Neural progenitor cell (in vitro differentiated cells): ENCODE data around the gene SNX9. TPM values are rescaled to one million over a fixed set of nuclear protein-coding genes. Genes with fewer than 3 reads are reported as not detected.

Experiments used
- DNase-seq: peaks from one replicate; pipeline ENCODE4 v3.0.0-alpha.2; 2016; ENCODE audit warnings: low spot score
- H2AFZ ChIP-seq: fragments of 200-600 bp; sonication (generic); replicated peaks from 2 replicates; pipeline ENCODE4 v1.6.1; 2016; ENCODE audit warnings: antibody characterized with exemption
- H3F3A ChIP-seq: fragments of 200-600 bp; sonication (generic); 2 replicates; pipeline ENCODE4 v1.6.1; 2016; ENCODE audit warnings: antibody characterized with exemption, low read depth
- H3K27ac ChIP-seq: fragments of 200-600 bp; sonication (generic); 2 replicates; pipeline ENCODE4 v1.5.1; 2016; ENCODE audit warnings: mild to moderate bottlenecking
- H3K27me3 ChIP-seq: fragments of 200-600 bp; sonication (generic); 2 replicates; pipeline ENCODE4 v1.6.1; 2016; ENCODE audit warnings: mild to moderate bottlenecking, moderate library complexity
- H3K36me3 ChIP-seq: fragments of 200-600 bp; sonication (generic); 2 replicates; pipeline ENCODE4 v1.5.1; 2016
- H3K4me1 ChIP-seq: fragments of 200-600 bp; sonication (generic); 2 replicates; pipeline ENCODE4 v1.6.1; 2016; ENCODE audit warnings: mixed run types
- H3K4me2 ChIP-seq: fragments of 200-600 bp; sonication (generic); 2 replicates; pipeline ENCODE4 v1.6.1; 2016
- H3K4me3 ChIP-seq: fragments of 200-600 bp; sonication (generic); 2 replicates; pipeline ENCODE4 v1.5.1; 2016
- H3K79me2 ChIP-seq: fragments of 200-600 bp; sonication (generic); 2 replicates; pipeline ENCODE4 v1.6.1; 2016; ENCODE audit warnings: low read depth
- H3K9ac ChIP-seq: fragments of 200-600 bp; sonication (generic); 2 replicates; pipeline ENCODE4 v1.6.1; 2016
- H3K9me3 ChIP-seq: fragments of 200-600 bp; sonication (generic); 2 replicates; pipeline ENCODE4 v1.5.1; 2016; ENCODE audit warnings: low read depth
- H4K20me1 ChIP-seq: fragments of 200-600 bp; sonication (generic); 2 replicates; pipeline ENCODE4 v1.6.1; 2016; ENCODE audit warnings: low read depth
- H3K27ac Mint-ChIP-seq: 3 replicates; pipeline ENCODE4 v1.8.0; 2021; ENCODE audit warnings: mixed read lengths
- H3K27me3 Mint-ChIP-seq: 2 replicates; pipeline ENCODE4 v1.8.0; 2022; ENCODE audit warnings: low read depth, mild to moderate bottlenecking, inconsistent platforms, moderate library complexity, mixed read lengths; ENCODE audit not compliant: insufficient read depth
- H3K36me3 Mint-ChIP-seq: 3 replicates; pipeline ENCODE4 v1.8.0; 2021; ENCODE audit warnings: mixed read lengths
- H3K4me1 Mint-ChIP-seq: 3 replicates; pipeline ENCODE4 v1.8.0; 2021; ENCODE audit warnings: mixed read lengths
- H3K4me3 Mint-ChIP-seq: 3 replicates; pipeline ENCODE4 v1.8.0; 2021; ENCODE audit warnings: mild to moderate bottlenecking, moderate library complexity, mixed read lengths
- H3K9me3 Mint-ChIP-seq: 3 replicates; pipeline ENCODE4 v1.8.0; 2020; ENCODE audit warnings: mixed read lengths
- CTCF ChIP-seq: fragments of 200-600 bp; sonication (generic); IDR thresholded peaks from 2 replicates; pipeline ENCODE4 v1.5.1; 2017; ENCODE audit warnings: antibody characterized with exemption, mild to moderate bottlenecking
- EZH2 ChIP-seq: fragments of 200-600 bp; sonication (generic); IDR thresholded peaks from 2 replicates; pipeline ENCODE4 v1.6.1; 2017; ENCODE audit warnings: antibody characterized with exemption, mild to moderate bottlenecking, moderate library complexity
- EZH2phosphoT487 ChIP-seq: fragments of 200-600 bp; sonication (generic); IDR thresholded peaks from 2 replicates; pipeline ENCODE4 v1.6.1; 2017; ENCODE audit warnings: antibody characterized with exemption
- total RNA-seq: library from RNA; depleted of rRNA; stranded (reverse); fragments of >200 nt; gene quantifications from 2 replicates; pipeline ENCODE4 v1.2.3, GENCODE V29; 2015; ENCODE audit warnings: low replicate concordance

The SNX9 gene
- total RNA-seq, 1 donor from 2014 or later: 17.8 TPM

GRCh38 chr6:157974967-157975366, 151.9 kb downstream of the SNX9 start:
- no peaks in the 10 kb centered on the region for H3F3A ChIP-seq
- H2AFZ ChIP-seq: no peak overlapping the region
- H3K4me1 ChIP-seq: no peaks in the 10 kb centered on the region
- no peak overlapping the region for H3K4me3 ChIP-seq
- no peaks in the 10 kb centered on the region for H3K36me3 Mint-ChIP-seq
- no peaks in the 10 kb centered on the region for H3K9me3 ChIP-seq
- H3K4me3 Mint-ChIP-seq: no peak overlapping the region
- H3K4me2 ChIP-seq: no peak overlapping the region
- H3K27me3 Mint-ChIP-seq: peaks cover 10% of the 10 kb centered on the region
- H3K9ac ChIP-seq: no peak overlapping the region
- no peaks in the 10 kb centered on the region for H3K79me2 ChIP-seq
- no peaks in the 10 kb centered on the region for H4K20me1 ChIP-seq
- peaks cover 14% of the 10 kb centered on the region for H3K27me3 ChIP-seq
- no peak overlapping the region for H3K27ac ChIP-seq
- H3K36me3 ChIP-seq: no peaks in the 10 kb centered on the region
- H3K4me1 Mint-ChIP-seq: peaks cover 5% of the 10 kb centered on the region
- peak overlapping the region; percentile 39 for H3K27ac Mint-ChIP-seq
- TF ChIP-seq EZH2phosphoT487: no peak
- no peak for TF ChIP-seq CTCF
- TF ChIP-seq EZH2: no peak
- no peaks in the 10 kb centered on the region for H3K9me3 Mint-ChIP-seq
- no peak for DNase-seq

- H3K27ac Mint-ChIP-seq: no peak overlapping the region
- Histone ChIP-seq H3F3A (peaks cover 3% of the 10 kb centered on the region), H3K4me1 (no peaks in the 10 kb centered on the region), H3K79me2 (no peaks in the 10 kb centered on the region), H3K27ac (no peak overlapping the region), H3K9me3 (no peaks in the 10 kb centered on the region), H3K36me3 (no peaks in the 10 kb centered on the region), H3K27me3 (peaks cover 19% of the 10 kb centered on the region), H3K4me3 (no peak overlapping the region), H3K9ac (no peak overlapping the region), H4K20me1 (no peaks in the 10 kb centered on the region), H3K4me2 (no peak overlapping the region), H2AFZ (no peak overlapping the region)
- no peaks in the 10 kb centered on the region for H3K9me3 Mint-ChIP-seq
- no peak overlapping the region for H3K4me3 Mint-ChIP-seq
- peaks cover 5% of the 10 kb centered on the region for H3K4me1 Mint-ChIP-seq
- no peak for TF ChIP-seq CTCF
- no peak for TF ChIP-seq EZH2phosphoT487
- no peak for DNase-seq
- peaks cover 12% of the 10 kb centered on the region for H3K27me3 Mint-ChIP-seq
- H3K36me3 Mint-ChIP-seq: no peaks in the 10 kb centered on the region
Measured at GRCh38 chr6:157975456-157975855, 152.4 kb downstream of the SNX9 start.

GRCh38 chr6:157976345-157977175, 153.5 kb downstream of the SNX9 start:
- Histone ChIP-seq H4K20me1 (no peaks in the 10 kb centered on the region), H2AFZ (no peak overlapping the region), H3K9ac (no peak overlapping the region), H3F3A (peaks cover 9% of the 10 kb centered on the region), H3K4me2 (no peak overlapping the region), H3K4me1 (no peaks in the 10 kb centered on the region), H3K27me3 (peaks cover 30% of the 10 kb centered on the region), H3K27ac (no peak overlapping the region), H3K79me2 (no peaks in the 10 kb centered on the region), H3K9me3 (no peaks in the 10 kb centered on the region), H3K4me3 (no peak overlapping the region), H3K36me3 (no peaks in the 10 kb centered on the region)
- no peak for DNase-seq
- Mint-ChIP-seq H3K27me3 (peaks cover 16% of the 10 kb centered on the region), H3K4me1 (peaks cover 5% of the 10 kb centered on the region), H3K27ac (no peak overlapping the region), H3K9me3 (no peaks in the 10 kb centered on the region), H3K4me3 (no peak overlapping the region), H3K36me3 (no peaks in the 10 kb centered on the region)
- no peak for TF ChIP-seq CTCF
- TF ChIP-seq EZH2: no peak
- no peak for TF ChIP-seq EZH2phosphoT487
